Medulla oblongata (tissue), 1 donor: ENCODE data around the gene CD38.
"Not testable (repeated sequence)": the region's sequence is repeated elsewhere in the genome, so short reads cannot be mapped to it uniquely, and the experiment has no call there.

ENCODE experiments used
- DNase-seq: peaks from one replicate; pipeline ENCODE4 v3.0.0-alpha.2; 2015; ENCODE audit errors: extremely low spot score

CD38 gene

DNA sequence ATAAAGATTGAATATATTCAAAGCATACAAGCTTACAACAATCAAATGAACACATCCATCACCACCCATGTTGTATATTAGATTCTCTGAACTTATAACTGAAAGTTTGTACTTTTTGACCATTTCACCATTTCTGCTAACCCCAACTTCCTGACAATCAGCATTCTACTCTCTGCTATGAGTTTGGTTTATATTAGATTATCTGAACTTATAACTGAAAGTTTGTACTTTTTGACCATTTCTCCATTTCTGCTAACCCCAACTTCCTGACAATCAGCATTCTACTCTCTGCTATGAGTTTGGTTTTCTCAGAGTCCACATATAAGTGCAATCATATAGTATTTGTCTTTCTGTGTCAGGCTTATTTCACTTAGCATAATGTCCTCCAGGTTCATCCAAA lies 15.7 kb upstream of the CD38 start:
- not testable (repeated sequence) for DNase-seq

GRCh38 chr4:15765391-15765790 lies 12.7 kb upstream of the CD38 start:
- DNase-seq, result no peak

GRCh38 chr4:15765910-15766697 lies 12.0 kb upstream of the CD38 start:
- DNase-seq, result no peak

GRCh38 chr4:15766821-15767220 lies 11.3 kb upstream of the CD38 start:
- no peak for DNase-seq

GRCh38 chr4:15769202-15769601 lies 8.9 kb upstream of the CD38 start:
- DNase-seq, result peak; percentile 48

DNA sequence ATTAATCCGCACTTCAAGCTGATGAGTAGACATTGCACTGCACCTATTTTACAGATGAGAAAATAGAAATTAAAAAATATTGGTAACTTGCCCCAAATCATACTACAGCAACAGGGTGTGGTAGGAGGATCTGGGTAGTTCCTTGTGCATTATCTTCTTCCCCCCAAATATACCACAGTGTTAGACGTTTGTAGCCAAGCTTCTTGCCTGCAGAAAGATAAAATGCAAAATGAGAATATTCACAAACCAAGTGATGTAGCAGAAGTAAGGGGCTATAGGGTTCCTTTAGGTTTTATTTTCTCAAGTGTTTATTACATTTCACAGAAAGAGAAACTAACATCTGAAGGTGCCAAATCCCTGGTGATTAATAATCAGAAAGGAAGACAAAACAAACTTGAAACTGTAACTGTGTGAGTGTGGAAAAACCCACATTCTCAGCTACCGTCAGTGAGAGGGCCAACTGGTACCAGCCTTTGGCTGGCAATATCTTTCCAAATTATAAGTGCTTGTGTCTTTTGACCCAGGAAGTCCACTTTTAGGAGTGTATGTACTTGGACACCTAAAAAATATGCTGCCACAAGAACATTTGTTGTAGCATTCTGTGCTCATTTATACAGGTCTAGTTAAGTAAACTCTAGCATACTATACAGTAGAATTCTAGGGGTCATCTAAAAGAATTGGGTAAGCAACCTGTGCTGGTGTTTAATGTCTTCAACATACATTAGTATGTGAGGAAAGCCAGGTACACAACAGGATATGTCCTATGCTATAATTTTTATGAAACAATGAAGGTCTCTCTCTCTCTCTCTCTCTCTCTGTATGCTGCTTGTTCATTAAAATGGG lies 6.7 kb upstream of the CD38 start:
- DNase-seq, result no peak

- DNase-seq, result no peak
Observed at GRCh38 chr4:15774020-15774420, 4.1 kb upstream of the CD38 start.

DNA sequence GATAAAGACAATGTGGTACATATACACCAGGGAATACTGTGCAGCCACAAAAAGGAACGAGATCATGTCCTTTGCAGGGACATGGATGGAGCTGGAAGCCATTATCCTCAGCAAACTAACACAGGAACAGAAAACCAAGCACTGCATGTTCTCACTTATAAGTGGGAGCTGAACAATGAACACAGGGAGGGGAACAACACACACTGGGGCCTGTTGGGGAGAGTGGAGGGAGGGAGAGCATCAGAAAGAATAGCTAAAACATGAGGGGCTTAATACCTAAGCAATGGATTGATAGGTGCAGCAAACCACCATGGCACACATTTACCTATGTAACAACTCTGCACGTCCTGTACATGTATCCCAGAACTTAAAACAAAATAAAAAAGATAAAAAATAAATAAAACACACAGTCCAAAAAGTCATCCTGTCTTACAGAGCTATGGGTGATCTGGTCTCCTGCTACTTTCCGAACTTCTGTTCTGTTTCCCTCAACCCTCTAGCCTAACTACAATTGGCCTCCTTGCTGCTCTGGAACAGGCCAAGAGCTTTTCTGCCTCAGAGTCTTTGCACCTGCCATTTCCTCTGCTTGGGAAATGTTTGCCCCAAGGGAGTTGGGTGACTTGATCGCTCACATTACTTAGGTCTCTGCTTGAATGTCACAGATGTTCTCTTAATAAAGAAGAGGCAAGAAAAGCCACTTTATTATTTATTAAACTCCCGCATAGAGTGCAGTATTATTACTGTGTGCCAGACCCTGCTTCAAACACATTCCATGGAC lies 1.1 kb upstream of the CD38 start:
- no peak for DNase-seq

GRCh38 chr4:15777697-15778288 lies 335 bp upstream of the CD38 start:
- no peak for DNase-seq

- peak; percentile 76 for DNase-seq
Observed at GRCh38 chr4:15779306-15779705, 1.2 kb downstream of the CD38 start.

DNA sequence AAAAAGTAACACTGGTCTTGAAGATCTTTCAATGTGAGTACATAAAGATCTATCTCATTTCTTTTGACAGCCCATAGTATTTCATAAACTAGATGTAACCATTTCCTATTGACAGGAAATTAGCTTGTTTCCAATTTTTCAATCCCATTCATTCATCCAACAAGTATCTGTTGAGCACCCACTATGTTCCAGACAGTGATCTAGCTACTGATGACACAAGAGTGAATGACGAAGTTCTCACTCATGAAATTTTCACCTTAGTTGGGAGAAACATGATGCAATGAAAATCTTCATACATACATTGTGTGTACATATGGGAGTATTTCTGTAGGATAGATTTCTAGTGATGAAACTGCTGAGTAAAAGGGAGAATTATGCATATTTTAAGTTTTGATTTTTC lies 1.7 kb downstream of the CD38 start:
- DNase-seq, result no peak

DNA sequence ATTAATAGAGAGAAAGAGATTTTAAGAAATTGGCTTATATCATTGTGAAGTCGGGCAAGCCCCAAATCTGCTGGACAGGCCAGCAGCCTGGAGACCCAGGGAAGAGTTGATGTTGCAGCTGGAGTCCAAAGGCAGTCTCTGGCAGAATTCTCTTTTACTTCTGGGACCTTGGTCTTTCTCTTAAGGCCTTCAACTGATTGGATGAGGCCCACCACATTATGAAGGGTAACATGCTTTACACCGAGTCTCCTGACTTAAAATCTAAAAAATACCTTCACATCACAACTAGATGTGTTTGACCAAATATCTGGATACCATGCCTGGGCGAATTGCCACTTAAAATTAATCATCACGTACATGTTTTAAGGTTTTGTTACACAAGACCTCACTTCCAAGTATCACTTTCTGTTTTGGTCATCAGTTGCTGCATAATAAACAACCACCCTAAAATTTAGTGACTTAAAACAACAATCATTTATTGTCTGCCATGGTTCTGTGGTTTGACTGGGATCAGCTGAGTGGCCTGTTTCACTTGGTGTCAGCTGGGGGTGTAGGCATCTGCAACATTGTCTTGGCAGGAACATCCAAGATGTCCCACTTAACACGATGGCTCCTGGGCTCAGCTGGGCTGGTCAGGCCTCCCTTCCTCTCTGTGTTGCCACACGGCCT lies 3.4 kb downstream of the CD38 start:
- no peak for DNase-seq

DNA sequence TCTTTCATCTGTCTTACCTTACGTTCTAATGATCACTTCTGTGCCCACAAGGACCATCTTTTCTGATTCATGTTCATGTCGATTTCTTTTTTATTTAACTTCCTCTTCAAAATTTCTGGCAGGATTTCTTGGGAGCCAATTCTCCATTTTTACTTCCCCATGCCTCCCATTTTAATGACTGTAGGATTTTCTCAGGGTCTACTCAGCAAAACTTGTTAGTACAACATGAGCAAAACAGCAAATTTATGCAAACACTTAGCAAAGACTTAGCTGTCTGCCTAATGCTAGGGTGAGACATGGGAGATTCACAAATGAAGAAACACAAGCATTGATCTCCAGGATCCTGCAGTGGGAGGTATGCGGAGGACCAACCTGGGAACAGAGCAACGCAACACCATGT lies 5.5 kb downstream of the CD38 start:
- no peak for DNase-seq

- DNase-seq, result no peak
Observed at GRCh38 chr4:15784959-15785634, 7.0 kb downstream of the CD38 start.

DNA sequence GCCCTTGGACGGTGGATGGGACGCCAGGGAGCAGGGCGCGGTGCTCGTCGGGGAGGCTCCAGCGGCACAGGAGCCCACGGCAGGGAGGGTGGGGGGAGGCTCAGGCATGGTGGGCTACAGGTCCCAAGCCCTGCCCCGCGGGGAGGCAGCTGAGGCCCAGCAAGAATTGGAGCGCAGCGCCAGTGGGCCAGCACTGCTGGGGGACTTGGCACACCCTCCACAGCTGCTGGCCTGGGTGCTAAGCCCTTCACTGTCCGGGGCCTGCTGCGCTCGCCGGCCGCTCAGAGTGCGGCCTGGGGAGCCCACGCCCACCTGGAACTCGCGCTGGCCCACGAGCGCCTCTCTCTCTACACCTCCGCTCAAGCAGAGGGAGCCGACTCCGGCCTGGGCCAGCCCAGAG lies 8.6 kb downstream of the CD38 start:
- DNase-seq, result no peak

DNA sequence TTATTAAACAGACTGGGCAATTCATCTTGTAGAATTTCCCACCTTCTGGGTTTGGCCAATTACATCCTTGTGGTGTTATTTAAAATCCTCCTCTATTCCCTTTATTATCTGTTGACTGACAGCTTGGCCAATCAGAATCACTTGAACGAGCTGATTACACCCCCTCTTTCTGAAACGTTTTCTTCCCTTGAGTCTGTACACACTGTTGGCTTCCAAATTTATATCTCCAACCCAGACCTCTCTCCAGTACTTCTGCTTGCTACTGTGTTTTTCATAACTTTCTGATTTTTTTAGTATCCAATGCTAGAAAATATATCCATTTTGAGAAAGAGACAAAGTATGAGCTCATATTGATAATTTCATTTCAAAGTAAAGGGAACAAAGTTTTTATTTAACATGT lies 14.8 kb downstream of the CD38 start:
- no peak for DNase-seq

DNA sequence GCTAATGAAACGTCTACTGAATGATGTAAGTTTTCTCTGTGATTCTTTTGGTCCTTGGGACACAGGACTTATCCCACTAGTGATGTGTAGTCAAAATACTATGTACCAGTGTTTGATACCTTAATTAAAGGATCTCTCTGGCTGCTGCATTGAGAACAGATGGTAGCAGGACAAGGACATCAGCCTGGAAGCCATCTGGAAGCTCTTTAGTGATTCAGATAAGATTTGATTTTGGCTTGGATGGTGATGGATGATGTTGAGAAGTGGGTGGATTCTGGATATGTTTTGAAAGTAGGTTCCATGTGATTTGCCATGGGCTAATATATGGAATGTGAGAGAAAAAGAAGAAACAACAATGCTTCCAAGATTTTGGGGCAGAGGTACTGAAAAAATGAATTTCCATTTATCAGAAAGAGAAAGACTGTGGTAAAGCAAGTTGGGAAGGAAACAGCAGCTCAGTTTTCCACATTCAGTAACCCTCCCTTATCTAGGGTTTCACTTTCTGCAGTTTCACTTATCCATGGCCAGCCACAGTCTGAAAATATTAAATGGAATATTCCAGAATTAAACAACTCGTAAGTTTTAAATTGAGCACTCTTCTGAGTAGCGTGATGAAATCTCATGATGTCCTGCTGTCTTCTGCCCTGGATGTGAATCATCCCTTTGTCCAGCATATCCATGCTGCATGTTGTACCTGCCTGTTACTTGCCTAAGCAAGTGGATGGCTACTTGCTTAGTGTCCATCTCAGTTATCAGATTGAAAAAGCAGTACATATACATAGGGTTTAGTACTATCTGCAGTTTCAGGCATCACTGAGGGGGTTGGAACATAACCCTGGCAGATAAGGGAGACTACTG lies 15.6 kb downstream of the CD38 start:
- no peak for DNase-seq

- DNase-seq, result no peak
Observed at GRCh38 chr4:15794426-15794825, 16.3 kb downstream of the CD38 start.

- DNase-seq, result no peak
Observed at GRCh38 chr4:15794905-15795304, 16.8 kb downstream of the CD38 start.

DNA sequence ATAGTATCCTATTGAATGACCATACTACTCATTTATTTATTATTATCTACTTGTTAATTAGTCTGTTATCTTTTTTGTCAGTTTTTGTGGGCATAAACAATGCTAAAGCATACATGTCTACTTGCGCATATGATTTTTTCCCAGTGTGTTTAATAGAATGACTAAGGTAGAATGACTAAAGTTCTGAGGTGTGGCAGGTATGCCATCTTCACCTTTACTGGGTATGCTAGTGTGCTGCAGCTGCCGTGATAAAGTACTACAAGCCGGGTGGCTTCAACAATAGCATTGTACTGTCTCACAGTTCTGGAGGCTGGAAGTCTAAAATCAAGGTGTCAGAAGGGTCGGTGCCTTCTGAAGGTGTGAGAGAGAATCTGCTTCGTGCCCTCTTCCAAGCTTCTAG lies 19.2 kb downstream of the CD38 start:
- no peak for DNase-seq
